A549 (cell line): ENCODE data around the gene SPPL3.

Experiments
- CHD4 ChIP-seq: fragments of 200-600 bp; sonication (generic); IDR thresholded peaks from 2 replicates; pipeline ENCODE4 v1.6.1; 2016; ENCODE audit warnings: antibody characterized with exemption, mild to moderate bottlenecking, borderline replicate concordance
- EP300 ChIP-seq, 2 experiments: fragments of >200 bp; sonication (Bioruptor Twin); formaldehyde crosslinking; IDR thresholded peaks; 2 replicates in 1 of 2; 3 replicates in 1 of 2; pipeline ENCODE4 v1.6.1; 2016 to 2017
- JUNB ChIP-seq: fragments of >200 bp; sonication (Bioruptor Twin); formaldehyde crosslinking; IDR thresholded peaks from 2 replicates; pipeline ENCODE4 v1.6.1; 2016
- MAZ ChIP-seq: fragments of 150-350 bp; IDR thresholded peaks from 2 replicates; pipeline ENCODE4 v1.6.1; 2014; ENCODE audit warnings: antibody characterized with exemption, low read depth, low read length, borderline replicate concordance
- POLR2A ChIP-seq: IDR thresholded peaks from 2 replicates; pipeline ENCODE4 v1.6.1; 2012; ENCODE audit warnings: mild to moderate bottlenecking, low read length
- RAD21 ChIP-seq, 2 experiments: fragments of >200 bp in 1 of 2; sonication (Bioruptor Twin) in 1 of 2; formaldehyde crosslinking in 1 of 2; IDR thresholded peaks in 1 of 2; conservative IDR thresholded peaks in 1 of 2; 2 replicates in 1 of 2; 3 replicates in 1 of 2; pipeline ENCODE4 v1.6.1; 2012 to 2018; ENCODE audit warnings: inconsistent platforms in 1 of 2
- RARB ChIP-seq: fragments of 250-450 bp; sonication (Bioruptor Pico); IDR thresholded peaks from 2 replicates; pipeline ENCODE4 v1.8.0; 2021; ENCODE audit warnings: mild to moderate bottlenecking, moderate library complexity
- RFX5 ChIP-seq: fragments of 450-650 bp; IDR thresholded peaks from 2 replicates; pipeline ENCODE4 v1.7.1; 2014; ENCODE audit warnings: antibody characterized with exemption, mild to moderate bottlenecking, moderate library complexity
- ZFP36 ChIP-seq: fragments of 450-650 bp; IDR thresholded peaks from 2 replicates; pipeline ENCODE4 v1.6.1; 2014; ENCODE audit warnings: borderline replicate concordance; ENCODE audit not compliant: partially characterized antibody
- TF ChIP-seq, protein P1 (sequence below): fragments of >200 bp; sonication (Bioruptor Twin); formaldehyde crosslinking; IDR thresholded peaks from 3 replicates; pipeline ENCODE4 v1.5.1; 2016
- TF ChIP-seq, protein P2 (sequence below): fragments of 150-350 bp; IDR thresholded peaks from 2 replicates; pipeline ENCODE4 v1.6.1; 2014; ENCODE audit warnings: low read depth, mild to moderate bottlenecking, low read length
- TF ChIP-seq, protein P3 (sequence below): fragments of 450-650 bp; IDR thresholded peaks from 2 replicates; pipeline ENCODE4 v1.6.1; 2014; ENCODE audit warnings: antibody characterized with exemption

DNA sequence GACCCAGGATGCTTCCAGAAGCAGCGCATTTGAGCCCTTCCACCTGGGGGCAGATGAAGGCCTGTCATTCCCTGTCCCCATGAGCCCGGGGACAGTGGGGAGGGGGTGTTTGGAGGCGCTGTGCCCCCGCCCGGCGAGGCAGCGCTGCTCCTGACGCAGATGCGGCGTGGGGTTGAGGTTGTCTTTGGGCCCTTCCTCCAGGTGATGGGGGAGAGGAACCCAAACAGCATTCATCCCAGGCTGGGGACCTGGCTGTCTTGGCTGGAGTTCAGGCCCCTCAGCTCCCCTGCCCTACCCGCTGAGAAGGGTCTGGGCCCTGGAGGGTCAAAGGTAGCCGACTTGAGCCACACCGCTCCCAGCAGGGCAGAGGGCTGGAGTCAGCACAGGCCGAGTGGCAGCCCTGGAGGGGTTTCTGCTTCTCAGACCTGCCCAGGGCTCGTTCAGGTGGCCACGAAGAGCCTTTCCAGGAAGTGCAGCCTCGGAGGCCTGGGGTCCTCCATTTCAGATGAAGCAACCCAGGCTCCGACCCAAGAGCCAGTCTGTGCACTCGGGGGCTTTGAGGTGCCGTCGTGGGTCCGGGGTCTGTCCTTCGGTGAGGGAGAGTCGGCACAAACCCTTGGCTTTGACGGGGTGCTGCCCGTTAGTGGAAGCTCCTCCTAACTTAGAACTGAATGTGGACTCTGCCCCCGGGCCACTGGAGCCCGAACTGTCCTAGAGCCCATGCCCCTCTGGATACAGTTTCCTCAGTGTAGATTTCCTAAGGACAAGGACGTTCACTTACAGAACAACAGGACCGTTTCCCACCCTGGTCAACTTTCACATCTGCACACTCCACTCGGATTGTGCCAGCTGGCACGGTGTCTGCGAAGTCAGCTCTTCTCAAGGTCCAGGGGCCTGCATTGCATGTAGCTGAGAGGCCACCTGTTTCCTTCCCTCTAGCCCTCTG is 162.4 kb downstream of the SPPL3 start:
- TF ChIP-seq MAZ, result no peak
- TF ChIP-seq, protein P1, sequence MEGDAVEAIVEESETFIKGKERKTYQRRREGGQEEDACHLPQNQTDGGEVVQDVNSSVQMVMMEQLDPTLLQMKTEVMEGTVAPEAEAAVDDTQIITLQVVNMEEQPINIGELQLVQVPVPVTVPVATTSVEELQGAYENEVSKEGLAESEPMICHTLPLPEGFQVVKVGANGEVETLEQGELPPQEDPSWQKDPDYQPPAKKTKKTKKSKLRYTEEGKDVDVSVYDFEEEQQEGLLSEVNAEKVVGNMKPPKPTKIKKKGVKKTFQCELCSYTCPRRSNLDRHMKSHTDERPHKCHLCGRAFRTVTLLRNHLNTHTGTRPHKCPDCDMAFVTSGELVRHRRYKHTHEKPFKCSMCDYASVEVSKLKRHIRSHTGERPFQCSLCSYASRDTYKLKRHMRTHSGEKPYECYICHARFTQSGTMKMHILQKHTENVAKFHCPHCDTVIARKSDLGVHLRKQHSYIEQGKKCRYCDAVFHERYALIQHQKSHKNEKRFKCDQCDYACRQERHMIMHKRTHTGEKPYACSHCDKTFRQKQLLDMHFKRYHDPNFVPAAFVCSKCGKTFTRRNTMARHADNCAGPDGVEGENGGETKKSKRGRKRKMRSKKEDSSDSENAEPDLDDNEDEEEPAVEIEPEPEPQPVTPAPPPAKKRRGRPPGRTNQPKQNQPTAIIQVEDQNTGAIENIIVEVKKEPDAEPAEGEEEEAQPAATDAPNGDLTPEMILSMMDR, result no peak
- no peak for TF ChIP-seq ZFP36
- TF ChIP-seq RFX5, result no peak
- TF ChIP-seq, protein P2, sequence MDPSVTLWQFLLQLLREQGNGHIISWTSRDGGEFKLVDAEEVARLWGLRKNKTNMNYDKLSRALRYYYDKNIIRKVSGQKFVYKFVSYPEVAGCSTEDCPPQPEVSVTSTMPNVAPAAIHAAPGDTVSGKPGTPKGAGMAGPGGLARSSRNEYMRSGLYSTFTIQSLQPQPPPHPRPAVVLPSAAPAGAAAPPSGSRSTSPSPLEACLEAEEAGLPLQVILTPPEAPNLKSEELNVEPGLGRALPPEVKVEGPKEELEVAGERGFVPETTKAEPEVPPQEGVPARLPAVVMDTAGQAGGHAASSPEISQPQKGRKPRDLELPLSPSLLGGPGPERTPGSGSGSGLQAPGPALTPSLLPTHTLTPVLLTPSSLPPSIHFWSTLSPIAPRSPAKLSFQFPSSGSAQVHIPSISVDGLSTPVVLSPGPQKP, result no peak
- no peak for TF ChIP-seq EP300 (IDR thresholded peaks at IDR 0.05)
- no peak for TF ChIP-seq POLR2A
- TF ChIP-seq, protein P3, sequence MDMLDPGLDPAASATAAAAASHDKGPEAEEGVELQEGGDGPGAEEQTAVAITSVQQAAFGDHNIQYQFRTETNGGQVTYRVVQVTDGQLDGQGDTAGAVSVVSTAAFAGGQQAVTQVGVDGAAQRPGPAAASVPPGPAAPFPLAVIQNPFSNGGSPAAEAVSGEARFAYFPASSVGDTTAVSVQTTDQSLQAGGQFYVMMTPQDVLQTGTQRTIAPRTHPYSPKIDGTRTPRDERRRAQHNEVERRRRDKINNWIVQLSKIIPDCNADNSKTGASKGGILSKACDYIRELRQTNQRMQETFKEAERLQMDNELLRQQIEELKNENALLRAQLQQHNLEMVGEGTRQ, result no peak
- TF ChIP-seq CHD4, result no peak
- TF ChIP-seq JUNB, result no peak
- TF ChIP-seq RAD21 (conservative IDR thresholded peaks at IDR 0.05 in 1 of 2, IDR thresholded peaks at IDR 0.05 in 1 of 2), result no peak
- TF ChIP-seq RARB (CRISPR knock-in tag), result no peak
